Right lung (tissue), 5 donors: ENCODE measurements around the gene SLC35A4. TPM values are rescaled to one million over a fixed set of nuclear protein-coding genes. Genes with fewer than 3 reads are reported as not detected.

Source experiments
- polyA plus RNA-seq, 5 donors: library from polyadenylated mRNA; unstranded; fragments of 120-200 nt; gene quantifications; one replicate each; pipeline versions ENCODE4 v1.2.1 to v1.2.3, GENCODE V29; 2013; ENCODE audit warnings: inconsistent platforms in 1 of 5, low replicate concordance in 1 of 5; ENCODE audit not compliant: insufficient read length in 5 of 5, insufficient read depth in 1 of 5

The SLC35A4 gene
- polyA plus RNA-seq, 5 donors = 68.2 to 81.1 (median 71.0) TPM

Other genes starting within 250 kb of the SLC35A4 start
- gene HBEGF, start 218.2 kb upstream of the SLC35A4 start, polyA plus RNA-seq = 1 to 10 TPM; 5.7 to 9.6 (median 7.6) TPM
- under 1 TPM; 0.15 to 0.34 (median 0.25) TPM for gene SLC4A9, start 204.6 kb upstream of the SLC35A4 start, polyA plus RNA-seq
- 100 to 1,000 TPM in 4 of 5 donors, 10 to 100 TPM in 1; 97.8 to 144 (median 128) TPM for gene ANKHD1, start 163.0 kb upstream of the SLC35A4 start, polyA plus RNA-seq
- 10 to 100 TPM in 4 of 5 donors, 1 to 10 TPM in 1; 7.8 to 13.7 (median 10.5) TPM for gene EIF4EBP3, start 17.2 kb upstream of the SLC35A4 start, polyA plus RNA-seq
- gene SRA1, start 7.4 kb upstream of the SLC35A4 start, polyA plus RNA-seq = 10 to 100 TPM; 19.2 to 30.7 (median 22.9) TPM
- 10 to 100 TPM; 41.6 to 57.2 (median 47.9) TPM for gene APBB3, start 230 bp upstream of the SLC35A4 start, polyA plus RNA-seq
- 10 to 100 TPM; 12.1 to 27.7 (median 16.8) TPM for gene CD14, start 68.3 kb downstream of the SLC35A4 start, polyA plus RNA-seq
- gene TMCO6, start 74.6 kb downstream of the SLC35A4 start, polyA plus RNA-seq = 10 to 100 TPM; 18.0 to 22.1 (median 20.0) TPM
- gene NDUFA2, start 82.8 kb downstream of the SLC35A4 start, polyA plus RNA-seq = 10 to 100 TPM; 50.2 to 85.8 (median 61.8) TPM
- 100 to 1,000 TPM; 140 to 196 (median 152) TPM for gene IK, start 83.0 kb downstream of the SLC35A4 start, polyA plus RNA-seq
- 10 to 100 TPM; 15.3 to 21.5 (median 20.5) TPM for gene WDR55, start 100.1 kb downstream of the SLC35A4 start, polyA plus RNA-seq
- gene DND1, start 108.7 kb downstream of the SLC35A4 start, polyA plus RNA-seq = under 1 TPM in 3 of 5 donors, not detected in 2; 0.55 to 0.70 (median 0.68) TPM
- gene HARS1, start 126.5 kb downstream of the SLC35A4 start, polyA plus RNA-seq = 10 to 100 TPM; 71.4 to 77.3 (median 73.1) TPM
- 10 to 100 TPM; 42.4 to 56.4 (median 49.8) TPM for gene HARS2, start 126.6 kb downstream of the SLC35A4 start, polyA plus RNA-seq
- gene ZMAT2, start 135.6 kb downstream of the SLC35A4 start, polyA plus RNA-seq = 100 to 1,000 TPM in 4 of 5 donors, 10 to 100 TPM in 1; 95.6 to 151 (median 114) TPM
- gene PCDHA1, start 221.3 kb downstream of the SLC35A4 start, polyA plus RNA-seq = under 1 TPM; 0.07 to 0.18 (median 0.09) TPM
- under 1 TPM; 0.14 to 0.34 (median 0.31) TPM for gene PCDHA2, start 230.0 kb downstream of the SLC35A4 start, polyA plus RNA-seq
- under 1 TPM; 0.19 to 0.40 (median 0.27) TPM for gene PCDHA3, start 236.2 kb downstream of the SLC35A4 start, polyA plus RNA-seq
- gene PCDHA4, start 242.2 kb downstream of the SLC35A4 start, polyA plus RNA-seq = under 1 TPM; 0.27 to 0.50 (median 0.44) TPM